Uterus (tissue), 2 donors: ENCODE measurements around the gene MOSPD3.

Source experiments
- POLR2A ChIP-seq, 2 donors: fragments of 450-650 bp; IDR thresholded peaks; one replicate each; pipeline ENCODE4 v1.6.1; 2016; ENCODE audit warnings: antibody characterized with exemption in 2 of 2, mild to moderate bottlenecking in 1 of 2, moderate library complexity in 1 of 2
- TF ChIP-seq, protein P1 (sequence below), 4 experiments: fragments of 200-600 bp in 2 of 4; fragments of 450-650 bp in 2 of 4; sonication (generic) in 2 of 4; IDR thresholded peaks; one replicate each; pipeline ENCODE4 v1.5.1; 2016 to 2019; ENCODE audit warnings: antibody characterized with exemption in 4 of 4, mild to moderate bottlenecking in 2 of 4, moderate library complexity in 1 of 4

DNA sequence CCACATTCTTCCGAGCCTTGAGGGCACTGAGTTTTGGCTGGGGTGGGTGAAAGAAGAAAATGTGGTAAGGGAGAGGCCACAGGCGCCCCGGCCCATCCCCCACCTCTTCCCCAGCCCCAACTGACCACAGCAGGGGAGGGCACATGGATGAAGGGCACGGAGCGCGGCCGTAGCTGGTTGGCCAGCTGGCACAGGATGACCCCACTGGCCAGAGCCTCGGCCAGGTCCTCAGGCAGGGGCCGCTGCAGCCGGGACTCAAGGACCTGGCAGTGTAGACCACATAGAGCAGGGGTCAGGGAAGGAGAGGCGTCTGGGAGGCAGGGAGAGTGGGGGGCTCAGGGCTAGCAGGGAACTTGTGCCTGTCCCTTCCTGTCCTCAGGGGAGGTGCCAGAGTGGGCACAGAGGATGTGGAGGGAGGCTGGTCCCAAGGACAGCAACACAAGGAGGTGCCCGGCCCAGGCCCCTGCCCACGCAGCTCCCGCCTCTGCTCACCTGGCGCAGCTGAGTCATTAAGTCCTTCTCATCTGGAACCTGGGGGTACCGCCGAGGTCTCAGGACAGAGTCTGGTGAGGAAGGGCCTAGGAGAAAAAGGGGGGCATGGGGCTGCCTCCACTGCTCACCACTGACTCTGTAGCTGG lies 36.5 kb upstream of the MOSPD3 start:
- TF ChIP-seq, protein P1, sequence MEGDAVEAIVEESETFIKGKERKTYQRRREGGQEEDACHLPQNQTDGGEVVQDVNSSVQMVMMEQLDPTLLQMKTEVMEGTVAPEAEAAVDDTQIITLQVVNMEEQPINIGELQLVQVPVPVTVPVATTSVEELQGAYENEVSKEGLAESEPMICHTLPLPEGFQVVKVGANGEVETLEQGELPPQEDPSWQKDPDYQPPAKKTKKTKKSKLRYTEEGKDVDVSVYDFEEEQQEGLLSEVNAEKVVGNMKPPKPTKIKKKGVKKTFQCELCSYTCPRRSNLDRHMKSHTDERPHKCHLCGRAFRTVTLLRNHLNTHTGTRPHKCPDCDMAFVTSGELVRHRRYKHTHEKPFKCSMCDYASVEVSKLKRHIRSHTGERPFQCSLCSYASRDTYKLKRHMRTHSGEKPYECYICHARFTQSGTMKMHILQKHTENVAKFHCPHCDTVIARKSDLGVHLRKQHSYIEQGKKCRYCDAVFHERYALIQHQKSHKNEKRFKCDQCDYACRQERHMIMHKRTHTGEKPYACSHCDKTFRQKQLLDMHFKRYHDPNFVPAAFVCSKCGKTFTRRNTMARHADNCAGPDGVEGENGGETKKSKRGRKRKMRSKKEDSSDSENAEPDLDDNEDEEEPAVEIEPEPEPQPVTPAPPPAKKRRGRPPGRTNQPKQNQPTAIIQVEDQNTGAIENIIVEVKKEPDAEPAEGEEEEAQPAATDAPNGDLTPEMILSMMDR (IDR thresholded peaks at IDR 0.05) = no peak
- TF ChIP-seq POLR2A (IDR thresholded peaks at IDR 0.05) = no peak
